ENCODE measurements around the gene CCDC187.

CCDC187 gene

GRCh38 chr9:136311051-136312008 is 7.4 kb upstream of the CCDC187 start:
- peak; percentile 52 for DNase-seq

GRCh38 chr9:136310273-136311030 is 6.6 kb upstream of the CCDC187 start:
- peak; percentile 3 for DNase-seq

- no peak for DNase-seq
These were observed 5.9 kb upstream of the CCDC187 start for GRCh38 chr9:136309806-136310220.

GRCh38 chr9:136309101-136309801 is 5.4 kb upstream of the CCDC187 start:
- DNase-seq, result peak; percentile 62

- DNase-seq, result no peak
These were observed 4.8 kb upstream of the CCDC187 start for GRCh38 chr9:136308702-136309053.

- DNase-seq, result no peak
These were observed 4.3 kb upstream of the CCDC187 start for GRCh38 chr9:136308006-136308701.

GRCh38 chr9:136307215-136307750 is 3.4 kb upstream of the CCDC187 start:
- DNase-seq, result no peak

GRCh38 chr9:136306211-136307208 is 2.6 kb upstream of the CCDC187 start:
- DNase-seq, result no peak

- DNase-seq, result no peak
These were observed 1.9 kb upstream of the CCDC187 start for GRCh38 chr9:136305804-136306203.

- no peak for DNase-seq
These were observed 1.1 kb upstream of the CCDC187 start for GRCh38 chr9:136304981-136305380.

- no peak for DNase-seq
These were observed 562 bp upstream of the CCDC187 start for GRCh38 chr9:136304456-136304855.

- no peak for DNase-seq
These were observed 649 bp downstream of the CCDC187 start for GRCh38 chr9:136303066-136303824.

GRCh38 chr9:136302527-136302926 is 1.4 kb downstream of the CCDC187 start:
- DNase-seq, result no peak

- DNase-seq, result no peak
These were observed 3.0 kb downstream of the CCDC187 start for GRCh38 chr9:136300866-136301265.

- no peak for DNase-seq
These were observed 3.8 kb downstream of the CCDC187 start for GRCh38 chr9:136300016-136300545.

- no peak for DNase-seq
These were observed 4.4 kb downstream of the CCDC187 start for GRCh38 chr9:136299541-136299940.

- no peak for DNase-seq
These were observed 4.8 kb downstream of the CCDC187 start for GRCh38 chr9:136299116-136299515.

- no peak for DNase-seq
These were observed 5.8 kb downstream of the CCDC187 start for GRCh38 chr9:136297766-136298735.
